ENCODE measurements around the gene SMYD4. TPM values are rescaled to one million over a fixed set of nuclear protein-coding genes. Genes with fewer than 3 reads are reported as not detected.
"Not testable (repeated sequence)": the region's sequence is repeated elsewhere in the genome, so short reads cannot be mapped to it uniquely, and the experiment has no call there.

The SMYD4 gene
- total RNA-seq, 1 donor: 10.1 TPM

DNA sequence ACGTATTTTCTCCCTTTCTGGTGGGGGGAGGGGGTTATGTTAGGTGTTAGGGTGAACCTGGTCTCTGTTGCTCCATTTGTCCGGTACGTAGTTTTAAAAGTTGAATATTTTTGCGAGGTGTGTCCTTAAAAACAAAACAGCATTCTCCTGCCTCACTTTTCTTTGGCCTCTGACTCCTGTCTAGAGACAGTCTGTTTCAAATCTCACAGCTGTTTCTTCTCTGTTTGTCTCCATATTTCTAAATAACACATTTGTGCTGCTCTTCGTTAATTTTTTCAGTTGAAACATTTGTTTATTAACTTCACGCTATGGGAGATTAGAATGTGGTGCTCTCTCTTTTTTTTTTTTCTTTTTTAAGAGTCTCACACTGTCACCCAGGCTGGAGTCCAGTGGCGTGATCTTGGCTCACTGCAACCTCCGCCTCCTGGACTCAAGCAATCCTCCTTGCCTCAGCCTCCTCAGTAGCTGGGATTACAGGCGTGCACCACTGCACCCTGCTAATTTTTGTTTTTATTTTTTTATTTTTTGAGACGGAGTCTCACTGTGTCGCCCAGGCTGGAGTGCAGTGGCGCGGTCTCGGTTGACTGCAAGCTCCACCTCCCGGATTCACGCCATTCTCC is 31.8 kb upstream of the SMYD4 start:
- no peaks in the 10 kb centered on the region for H3K4me1 ChIP-seq (ENCODE audit: insufficient read depth, low read length)
- H3K4me3 ChIP-seq (ENCODE audit: insufficient read depth, low read length): no peak overlapping the region
- no peaks in the 10 kb centered on the region for H4K20me1 ChIP-seq (ENCODE audit: insufficient read depth, low read length)
- DNase-seq (ENCODE audit: insufficient read length, low spot score, missing footprints): no peak
- no peak overlapping the region for H3K27ac ChIP-seq (ENCODE audit: low read depth, low read length)
- TF ChIP-seq, protein P1, sequence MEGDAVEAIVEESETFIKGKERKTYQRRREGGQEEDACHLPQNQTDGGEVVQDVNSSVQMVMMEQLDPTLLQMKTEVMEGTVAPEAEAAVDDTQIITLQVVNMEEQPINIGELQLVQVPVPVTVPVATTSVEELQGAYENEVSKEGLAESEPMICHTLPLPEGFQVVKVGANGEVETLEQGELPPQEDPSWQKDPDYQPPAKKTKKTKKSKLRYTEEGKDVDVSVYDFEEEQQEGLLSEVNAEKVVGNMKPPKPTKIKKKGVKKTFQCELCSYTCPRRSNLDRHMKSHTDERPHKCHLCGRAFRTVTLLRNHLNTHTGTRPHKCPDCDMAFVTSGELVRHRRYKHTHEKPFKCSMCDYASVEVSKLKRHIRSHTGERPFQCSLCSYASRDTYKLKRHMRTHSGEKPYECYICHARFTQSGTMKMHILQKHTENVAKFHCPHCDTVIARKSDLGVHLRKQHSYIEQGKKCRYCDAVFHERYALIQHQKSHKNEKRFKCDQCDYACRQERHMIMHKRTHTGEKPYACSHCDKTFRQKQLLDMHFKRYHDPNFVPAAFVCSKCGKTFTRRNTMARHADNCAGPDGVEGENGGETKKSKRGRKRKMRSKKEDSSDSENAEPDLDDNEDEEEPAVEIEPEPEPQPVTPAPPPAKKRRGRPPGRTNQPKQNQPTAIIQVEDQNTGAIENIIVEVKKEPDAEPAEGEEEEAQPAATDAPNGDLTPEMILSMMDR (IDR thresholded peaks at IDR 0.05; ENCODE audit: extremely low read depth, low read depth, low read length): no peak
- H3K79me2 ChIP-seq (ENCODE audit: insufficient read depth, low read length): no peaks in the 10 kb centered on the region
- no peaks in the 10 kb centered on the region for H3K9me3 ChIP-seq (ENCODE audit: low read depth, low read length)
- H3K4me2 ChIP-seq (ENCODE audit: insufficient read depth, low read length): no peak overlapping the region
- H3K36me3 ChIP-seq (ENCODE audit: insufficient read depth, low read length): no peaks in the 10 kb centered on the region
- H3K27me3 ChIP-seq (ENCODE audit: insufficient read depth, low read length): no peaks in the 10 kb centered on the region
- no peak overlapping the region for H2AFZ ChIP-seq (ENCODE audit: low read length)

DNA sequence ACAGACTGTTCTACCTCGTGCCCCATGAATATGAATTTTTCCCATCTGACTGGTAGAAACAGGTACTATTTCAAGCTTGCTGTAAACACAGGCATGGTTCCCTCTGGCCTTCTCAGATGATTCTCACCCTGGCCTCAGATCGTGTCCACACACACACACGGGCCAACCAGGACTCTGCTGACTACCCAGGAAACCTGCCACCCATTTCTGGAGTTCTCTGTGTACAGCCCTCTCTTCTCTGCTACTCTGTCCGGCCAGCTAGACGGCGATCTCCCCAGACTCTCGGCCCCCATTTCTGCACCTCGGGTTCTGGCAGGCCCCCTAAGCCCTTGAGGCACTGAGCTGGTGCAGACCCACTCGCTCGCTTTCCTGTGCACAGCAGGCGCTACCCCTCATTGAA is 31.3 kb upstream of the SMYD4 start:
- Histone ChIP-seq H3K4me2 (ENCODE audit: insufficient read depth, low read length) (no peak overlapping the region), H3K27ac (ENCODE audit: low read depth, low read length) (no peak overlapping the region), H2AFZ (ENCODE audit: low read length) (no peak overlapping the region), H3K9me3 (ENCODE audit: low read depth, low read length) (no peaks in the 10 kb centered on the region), H3K36me3 (ENCODE audit: insufficient read depth, low read length) (no peaks in the 10 kb centered on the region), H3K27me3 (ENCODE audit: insufficient read depth, low read length) (no peaks in the 10 kb centered on the region), H4K20me1 (ENCODE audit: insufficient read depth, low read length) (no peaks in the 10 kb centered on the region), H3K4me3 (ENCODE audit: insufficient read depth, low read length) (no peak overlapping the region), H3K4me1 (ENCODE audit: insufficient read depth, low read length) (no peaks in the 10 kb centered on the region), H3K79me2 (ENCODE audit: insufficient read depth, low read length) (no peaks in the 10 kb centered on the region)
- TF ChIP-seq, protein P1 (IDR thresholded peaks at IDR 0.05; ENCODE audit: extremely low read depth, low read depth, low read length): no peak
- DNase-seq (ENCODE audit: insufficient read length, low spot score, missing footprints): peak; percentile 53

DNA sequence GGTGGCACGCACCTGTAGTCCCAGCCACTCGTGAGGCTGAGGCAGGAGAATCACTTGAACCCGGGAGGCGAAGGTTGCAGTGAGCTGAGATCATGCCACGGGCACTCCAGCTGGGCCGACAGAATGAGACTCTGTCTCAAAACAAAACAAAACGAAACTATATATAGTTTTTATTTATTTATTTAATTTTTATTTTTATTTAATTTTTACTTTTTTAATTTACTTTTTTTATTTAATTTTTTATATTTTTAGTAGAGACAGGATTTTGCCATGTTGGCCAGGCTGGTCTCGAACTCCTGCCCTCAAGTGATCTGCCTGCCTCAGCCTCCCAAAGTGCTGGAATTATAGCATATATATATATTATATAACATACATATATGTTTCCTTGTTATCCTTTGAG is 26.8 kb upstream of the SMYD4 start:
- H3K27me3 ChIP-seq (ENCODE audit: insufficient read depth, low read length); H3K27ac ChIP-seq (ENCODE audit: low read depth, low read length); H3K4me2 ChIP-seq (ENCODE audit: insufficient read depth, low read length); H2AFZ ChIP-seq (ENCODE audit: low read length); H3K79me2 ChIP-seq (ENCODE audit: insufficient read depth, low read length); DNase-seq (ENCODE audit: insufficient read length, low spot score, missing footprints); H3K4me1 ChIP-seq (ENCODE audit: insufficient read depth, low read length); H3K9me3 ChIP-seq (ENCODE audit: low read depth, low read length); H4K20me1 ChIP-seq (ENCODE audit: insufficient read depth, low read length); H3K4me3 ChIP-seq (ENCODE audit: insufficient read depth, low read length): not testable (repeated sequence)
- peaks cover 23% of the 10 kb centered on the region for H3K36me3 ChIP-seq (ENCODE audit: insufficient read depth, low read length)

DNA sequence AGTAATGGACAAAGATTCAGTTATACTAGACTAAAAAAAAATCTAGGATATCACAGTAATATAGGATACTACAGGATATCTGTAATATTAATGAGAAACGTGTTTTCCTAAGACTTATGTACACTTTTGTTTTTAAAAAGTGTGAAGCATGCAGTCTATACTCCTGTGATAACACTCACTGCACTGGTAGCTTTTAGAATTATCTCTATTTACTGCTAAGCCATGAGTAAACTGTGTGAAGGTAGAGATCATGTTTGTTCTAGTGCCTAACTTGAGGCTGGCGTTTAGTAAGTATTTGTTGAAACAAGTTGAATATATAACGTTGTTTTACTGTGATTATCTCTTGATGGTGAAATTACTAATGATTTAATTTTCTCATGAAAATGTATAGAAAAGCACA is 24.0 kb upstream of the SMYD4 start:
- no peaks in the 10 kb centered on the region for H4K20me1 ChIP-seq (ENCODE audit: insufficient read depth, low read length)
- H3K27ac ChIP-seq (ENCODE audit: low read depth, low read length): no peak overlapping the region
- no peak overlapping the region for H3K4me3 ChIP-seq (ENCODE audit: insufficient read depth, low read length)
- H3K4me2 ChIP-seq (ENCODE audit: insufficient read depth, low read length): no peak overlapping the region
- no peak overlapping the region for H2AFZ ChIP-seq (ENCODE audit: low read length)
- no peaks in the 10 kb centered on the region for H3K27me3 ChIP-seq (ENCODE audit: insufficient read depth, low read length)
- H3K36me3 ChIP-seq (ENCODE audit: insufficient read depth, low read length): peaks cover 23% of the 10 kb centered on the region
- TF ChIP-seq, protein P1 (IDR thresholded peaks at IDR 0.05; ENCODE audit: extremely low read depth, low read depth, low read length): no peak
- DNase-seq (ENCODE audit: insufficient read length, low spot score, missing footprints): no peak
- peaks cover 2% of the 10 kb centered on the region for H3K79me2 ChIP-seq (ENCODE audit: insufficient read depth, low read length)
- peaks cover 4% of the 10 kb centered on the region for H3K4me1 ChIP-seq (ENCODE audit: insufficient read depth, low read length)
- H3K9me3 ChIP-seq (ENCODE audit: low read depth, low read length): no peaks in the 10 kb centered on the region

Measured in osteoblast (primary cell).